HL-60 (cell line): ENCODE data around the gene CCL27.
"Not testable (repeated sequence)": the region's sequence is repeated elsewhere in the genome, so short reads cannot be mapped to it uniquely, and the experiment has no call there.

Experiments used
- DNase-seq, 2 experiments: peaks; one replicate each; pipeline ENCODE4 v3.0.0-alpha.2; 2010 to 2020; ENCODE audit warnings: low read depth in 1 of 2, low spot score in 1 of 2
- H3K27ac ChIP-seq: fragments of 250-450 bp; sonication (Bioruptor Pico); replicated peaks from 2 replicates; pipeline ENCODE4 v1.5.1; 2020; ENCODE audit warnings: mild to moderate bottlenecking, moderate library complexity
- H3K27me3 ChIP-seq: fragments of 250-450 bp; sonication (Bioruptor Pico); 2 replicates; pipeline ENCODE4 v1.5.1; 2021; ENCODE audit warnings: mild to moderate bottlenecking, moderate library complexity; ENCODE audit not compliant: insufficient read depth, poor library complexity, severe bottlenecking
- H3K4me3 ChIP-seq: replicated peaks from 2 replicates; pipeline ENCODE4 v1.5.1; 2011; ENCODE audit warnings: mild to moderate bottlenecking, control low read depth, low read length; ENCODE audit not compliant: insufficient read depth
- CTCF ChIP-seq: IDR thresholded peaks from one replicate; pipeline ENCODE4 v1.5.1; 2011; ENCODE audit warnings: low read length, control low read depth, inconsistent platforms; ENCODE audit not compliant: insufficient read depth
- GABPA ChIP-seq: IDR thresholded peaks from 2 replicates; pipeline ENCODE4 v1.6.1; 2012; ENCODE audit warnings: low read depth
- POLR2AphosphoS5 ChIP-seq: IDR thresholded peaks from 2 replicates; pipeline ENCODE4 v1.6.1; 2012; ENCODE audit warnings: low read depth
- REST ChIP-seq: IDR thresholded peaks from 2 replicates; pipeline ENCODE4 v1.6.1; 2012; ENCODE audit warnings: low read depth; ENCODE audit not compliant: insufficient replicate concordance
- SPI1 ChIP-seq: IDR thresholded peaks from 2 replicates; pipeline ENCODE4 v1.6.1; 2012; ENCODE audit warnings: low read depth, mild to moderate bottlenecking, borderline replicate concordance

The CCL27 gene

DNA sequence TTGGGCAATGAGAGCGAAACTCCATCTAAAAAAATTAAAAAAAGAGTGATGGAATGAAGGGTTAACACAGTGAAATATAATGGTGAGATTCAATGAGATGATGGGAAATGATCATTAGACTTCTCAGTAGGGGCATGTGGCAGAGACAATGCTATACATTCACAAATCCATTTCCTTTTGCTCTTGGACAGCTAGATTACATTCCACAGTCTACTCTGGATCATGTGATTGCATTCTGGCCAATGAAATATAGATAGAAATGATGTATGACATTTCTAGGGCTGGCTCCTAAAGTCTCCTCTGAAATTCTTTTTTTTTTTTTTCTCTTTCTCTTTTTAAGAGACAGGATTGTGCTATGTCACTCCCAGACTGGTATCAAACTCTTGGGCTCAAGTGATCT, 19.8 kb downstream of the CCL27 start:
- Histone ChIP-seq H3K4me3 (no peak overlapping the region), H3K27ac (no peak overlapping the region), H3K27me3 (no peaks in the 10 kb centered on the region)
- DNase-seq = no peak
- TF ChIP-seq GABPA = no peak
- TF ChIP-seq SPI1 = no peak
- TF ChIP-seq REST = no peak
- no peak for TF ChIP-seq CTCF
- TF ChIP-seq POLR2AphosphoS5 = no peak

GRCh38 chr9:34639322-34639721, 23.1 kb downstream of the CCL27 start:
- not testable (repeated sequence) for H3K4me3 ChIP-seq, DNase-seq, H3K27me3 ChIP-seq, H3K27ac ChIP-seq

DNA sequence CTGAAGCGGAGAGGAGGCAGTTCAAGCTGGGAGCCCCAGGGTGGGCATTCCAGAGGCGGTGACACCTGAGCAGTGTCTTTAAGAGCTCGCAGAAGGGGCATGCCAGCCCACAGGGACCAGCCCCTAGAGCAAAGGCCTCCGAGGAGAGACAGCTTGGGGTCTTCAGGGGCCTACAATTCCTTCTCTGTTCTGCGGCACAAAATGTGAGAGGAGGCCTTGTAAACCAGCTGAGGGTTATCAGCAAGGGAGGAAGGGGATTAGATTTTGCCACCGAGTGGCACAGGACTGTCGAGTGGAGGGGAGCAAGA, 24.4 kb downstream of the CCL27 start:
- TF ChIP-seq SPI1 (no peak), REST (no peak), GABPA (no peak), CTCF (no peak), POLR2AphosphoS5 (no peak)
- H3K4me3 ChIP-seq = peak overlapping the region; percentile 56
- H3K27ac ChIP-seq = peak overlapping the region; percentile 89
- H3K27me3 ChIP-seq = no peaks in the 10 kb centered on the region
- DNase-seq = no peak

- DNase-seq = peak; percentile 88 to 93
- H3K4me3 ChIP-seq = peak within 1 kb of the TSS; percentile 56
- H3K27ac ChIP-seq = peak within 1 kb of the TSS; percentile 89
- TF ChIP-seq SPI1 (no peak), GABPA (no peak; the same call in 1 of the 2 replicates), REST (peak; percentile 62), POLR2AphosphoS5 (peak; percentile 67), CTCF (no peak)
- no peaks in the 10 kb centered on the region for H3K27me3 ChIP-seq
These were observed 24.9 kb downstream of the CCL27 start, which contains the start of gene SIGMAR1 for GRCh38 chr9:34637356-34638137. Gene SIGMAR1 (minus strand): TSS chr9:34637787. CDS start chr9:34637697, 90 bp downstream.
